C4-2B (cell line): Measurements from ENCODE around the gene ABCD4.

Source experiments
- H3K27ac ChIP-seq: fragments of 450-650 bp; 2 replicates; pipeline ENCODE4 v1.5.1; 2017
- ZFX ChIP-seq: fragments of 450-650 bp; IDR thresholded peaks from 2 replicates; pipeline ENCODE4 v1.6.1; 2017
- TF ChIP-seq, protein P1 (sequence below): fragments of 450-650 bp; conservative IDR thresholded peaks from 2 replicates; pipeline ENCODE4 v1.5.1; 2017; ENCODE audit warnings: mild to moderate bottlenecking

Gene ABCD4

DNA sequence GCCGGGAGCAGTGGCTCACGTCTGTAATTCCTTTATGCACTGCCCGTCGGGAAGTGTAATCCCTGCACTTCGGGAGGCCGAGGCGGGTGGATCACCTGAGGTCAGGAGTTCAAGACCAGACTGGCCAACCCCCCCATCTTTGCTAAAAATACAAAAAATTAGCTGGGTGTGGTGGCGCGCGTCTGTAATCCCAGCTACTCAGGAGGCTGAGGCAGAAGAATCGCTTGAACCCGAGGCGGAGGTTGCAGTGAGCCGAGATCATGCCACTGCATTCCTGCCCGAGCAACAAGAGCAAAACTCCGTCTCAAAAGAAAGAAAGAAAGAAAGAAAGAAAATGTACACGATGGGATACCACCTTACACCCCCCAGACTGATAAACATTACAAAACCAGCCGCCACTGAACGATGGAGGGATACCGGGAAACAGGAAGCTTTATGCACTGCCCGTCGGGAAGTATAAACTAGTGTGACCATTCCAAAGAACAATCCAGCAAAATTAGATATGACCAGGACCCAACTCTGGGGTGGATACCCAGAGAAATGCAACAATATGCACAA is 1.1 kb downstream of the ABCD4 start:
- no peak overlapping the region for H3K27ac ChIP-seq
- TF ChIP-seq, protein P1, sequence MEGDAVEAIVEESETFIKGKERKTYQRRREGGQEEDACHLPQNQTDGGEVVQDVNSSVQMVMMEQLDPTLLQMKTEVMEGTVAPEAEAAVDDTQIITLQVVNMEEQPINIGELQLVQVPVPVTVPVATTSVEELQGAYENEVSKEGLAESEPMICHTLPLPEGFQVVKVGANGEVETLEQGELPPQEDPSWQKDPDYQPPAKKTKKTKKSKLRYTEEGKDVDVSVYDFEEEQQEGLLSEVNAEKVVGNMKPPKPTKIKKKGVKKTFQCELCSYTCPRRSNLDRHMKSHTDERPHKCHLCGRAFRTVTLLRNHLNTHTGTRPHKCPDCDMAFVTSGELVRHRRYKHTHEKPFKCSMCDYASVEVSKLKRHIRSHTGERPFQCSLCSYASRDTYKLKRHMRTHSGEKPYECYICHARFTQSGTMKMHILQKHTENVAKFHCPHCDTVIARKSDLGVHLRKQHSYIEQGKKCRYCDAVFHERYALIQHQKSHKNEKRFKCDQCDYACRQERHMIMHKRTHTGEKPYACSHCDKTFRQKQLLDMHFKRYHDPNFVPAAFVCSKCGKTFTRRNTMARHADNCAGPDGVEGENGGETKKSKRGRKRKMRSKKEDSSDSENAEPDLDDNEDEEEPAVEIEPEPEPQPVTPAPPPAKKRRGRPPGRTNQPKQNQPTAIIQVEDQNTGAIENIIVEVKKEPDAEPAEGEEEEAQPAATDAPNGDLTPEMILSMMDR = no peak
- TF ChIP-seq ZFX = no peak

DNA sequence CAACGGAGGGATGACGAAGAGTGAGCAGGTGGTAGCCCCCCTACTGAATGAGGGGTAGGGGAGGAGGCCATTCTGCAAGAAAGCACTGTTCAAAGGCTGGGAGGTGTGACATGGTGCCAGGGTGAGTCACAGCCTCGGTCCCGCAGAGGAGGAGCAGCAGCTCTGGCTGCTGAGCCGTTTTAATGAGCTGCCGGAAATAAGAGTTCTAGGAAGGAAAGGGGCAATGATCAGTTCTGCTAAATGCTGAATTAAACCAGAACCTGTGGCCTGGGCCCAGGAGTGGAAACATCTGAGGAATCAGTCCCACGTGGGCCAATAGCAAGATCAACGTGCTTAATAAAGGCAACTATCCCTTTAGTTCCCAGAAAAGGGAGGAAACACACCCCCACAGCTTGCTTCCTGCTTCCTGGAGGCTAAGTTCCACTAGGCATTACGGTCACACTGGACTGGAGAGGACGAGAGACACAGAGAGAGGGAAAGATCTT is 3.6 kb downstream of the ABCD4 start:
- H3K27ac ChIP-seq = no peak overlapping the region
- no peak for TF ChIP-seq ZFX
- TF ChIP-seq, protein P1 = no peak

DNA sequence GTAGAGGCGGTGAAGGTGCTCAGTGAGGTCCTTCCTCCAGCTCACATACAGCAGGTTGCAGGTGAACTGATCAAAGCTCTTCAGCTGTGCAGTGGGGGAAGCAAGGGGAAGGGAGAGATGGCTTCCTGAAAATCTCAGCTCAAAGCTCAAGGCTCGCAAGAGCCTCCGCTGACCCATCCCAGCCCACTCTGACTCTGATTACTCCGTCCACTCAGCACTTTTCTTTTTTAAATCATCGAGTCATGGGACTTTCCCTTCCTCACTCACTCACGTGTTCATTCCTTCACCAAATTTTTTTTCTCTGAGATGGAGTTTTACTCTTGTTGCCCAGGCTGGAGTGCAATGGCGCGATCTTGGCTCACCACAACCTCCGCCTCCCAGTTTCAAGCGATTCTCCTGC is 4.7 kb downstream of the ABCD4 start:
- H3K27ac ChIP-seq = no peak overlapping the region
- TF ChIP-seq, protein P1 = no peak
- TF ChIP-seq ZFX = no peak

DNA sequence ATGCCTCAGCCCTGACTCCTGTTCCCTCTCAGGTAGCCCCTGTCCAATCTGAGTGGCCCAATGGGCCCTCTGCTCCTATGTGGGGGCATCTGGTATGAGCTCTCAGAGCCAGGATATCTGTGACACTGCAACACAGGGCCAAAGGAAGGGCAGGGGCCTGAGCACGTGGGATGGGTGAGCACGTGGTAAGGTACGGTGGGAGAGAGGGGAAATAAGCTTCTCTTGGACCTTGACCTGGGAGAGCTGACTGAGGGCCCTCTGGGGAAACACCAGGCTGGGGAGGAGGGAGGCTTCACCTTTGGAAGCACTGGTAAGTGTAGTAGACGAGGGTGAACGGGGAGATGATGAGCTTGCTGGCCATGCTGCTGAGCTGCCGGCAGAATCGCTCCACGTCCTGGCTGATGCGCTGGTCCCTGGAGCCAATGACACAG is 6.7 kb downstream of the ABCD4 start:
- H3K27ac ChIP-seq = no peak overlapping the region
- TF ChIP-seq, protein P1 = no peak
- TF ChIP-seq ZFX = no peak

DNA sequence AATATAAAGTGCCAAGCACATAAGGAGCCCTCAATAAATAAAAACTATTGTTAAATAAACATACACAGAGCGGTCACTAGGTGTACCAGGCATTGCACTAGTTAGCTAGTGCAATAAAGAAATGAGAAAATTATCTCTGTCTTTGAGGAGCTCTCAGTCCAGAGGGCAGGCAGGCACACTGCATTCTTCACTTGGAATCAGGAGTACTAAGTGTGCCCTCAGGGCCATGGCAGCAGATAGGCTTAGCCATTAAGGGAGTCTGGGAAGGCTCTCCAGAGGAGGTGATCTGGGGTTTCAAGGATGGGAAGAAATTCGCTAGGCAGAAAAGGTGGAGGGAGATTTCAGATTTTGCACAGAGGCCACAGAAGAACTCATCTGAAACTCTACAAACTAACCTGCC is 9.1 kb downstream of the ABCD4 start:
- TF ChIP-seq, protein P1 = no peak
- no peak for TF ChIP-seq ZFX
- H3K27ac ChIP-seq = no peak overlapping the region

DNA sequence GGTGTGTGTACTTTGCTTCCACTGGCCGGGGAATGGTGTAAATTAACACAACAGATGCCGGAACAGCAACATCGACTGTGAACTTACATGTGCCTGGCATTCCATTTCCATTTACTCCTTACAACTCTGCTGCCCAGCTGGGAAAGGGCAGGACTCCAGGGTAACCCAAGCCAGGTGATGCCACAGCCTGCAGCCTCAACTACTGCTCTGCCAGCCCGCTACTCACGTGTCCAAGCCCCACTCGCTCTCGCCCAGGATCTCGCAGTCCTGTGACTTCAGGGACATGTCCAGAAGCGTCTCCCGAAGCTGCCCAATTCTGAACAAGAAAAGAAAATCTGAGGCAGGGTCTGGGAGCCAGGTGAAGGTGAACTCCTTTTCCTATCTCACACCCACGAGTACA is 10.7 kb downstream of the ABCD4 start:
- no peak overlapping the region for H3K27ac ChIP-seq

DNA sequence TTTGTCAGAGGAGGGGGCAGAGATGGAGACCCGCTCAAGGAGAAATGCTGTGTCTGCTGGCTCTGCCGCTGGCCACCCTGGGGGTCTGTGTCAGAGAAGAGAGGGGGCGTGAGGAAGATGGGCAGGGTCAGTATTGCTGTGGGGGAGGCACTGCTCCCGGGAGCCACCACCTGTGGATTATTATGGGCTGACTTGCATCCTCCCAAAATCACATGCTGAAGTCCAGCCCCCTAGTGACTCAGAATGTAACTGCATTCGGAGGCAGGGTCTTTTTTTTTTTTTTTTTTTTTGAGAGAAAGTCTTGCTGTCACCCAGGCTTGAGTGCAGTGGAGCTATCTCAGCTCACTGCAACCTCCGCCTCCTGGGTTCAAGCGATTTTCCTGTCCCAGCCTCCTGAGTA is 12.3 kb downstream of the ABCD4 start:
- TF ChIP-seq, protein P1 = peak; percentile 75
- TF ChIP-seq ZFX = no peak
- H3K27ac ChIP-seq = no peak overlapping the region

More for the DNA sequence above, 10.7 kb downstream of the ABCD4 start:
- TF ChIP-seq, protein P1 = no peak
- no peak for TF ChIP-seq ZFX
